HG03039 (cell line): Measurements from ENCODE around the gene TRIB2.

Experiments
- ATAC-seq: cut with Tn5 transposase; IDR thresholded peaks from one replicate; pipeline ENCODE4 v1.9.1; 2021; ENCODE audit warnings: mild to moderate bottlenecking, moderate library complexity; ENCODE audit not compliant: unreplicated experiment

Gene TRIB2

GRCh38 chr2:12697617-12698016, 19.1 kb upstream of the TRIB2 start:
- no peak for ATAC-seq

GRCh38 chr2:12700989-12701388, 15.7 kb upstream of the TRIB2 start:
- ATAC-seq: no peak

GRCh38 chr2:12701786-12702167, 15.0 kb upstream of the TRIB2 start:
- ATAC-seq: no peak

GRCh38 chr2:12702168-12703121, 14.3 kb upstream of the TRIB2 start:
- no peak for ATAC-seq

- no peak for ATAC-seq
Observed at GRCh38 chr2:12704378-12704777, 12.4 kb upstream of the TRIB2 start.

- no peak for ATAC-seq
Observed at GRCh38 chr2:12705230-12705629, 11.5 kb upstream of the TRIB2 start.

GRCh38 chr2:12705742-12706141, 11.0 kb upstream of the TRIB2 start:
- no peak for ATAC-seq

- no peak for ATAC-seq
Observed at GRCh38 chr2:12708508-12709206, 8.1 kb upstream of the TRIB2 start.

GRCh38 chr2:12709207-12709522, 7.6 kb upstream of the TRIB2 start:
- no peak for ATAC-seq

GRCh38 chr2:12710301-12710700, 6.4 kb upstream of the TRIB2 start:
- no peak for ATAC-seq

- no peak for ATAC-seq
Observed at GRCh38 chr2:12711339-12711738, 5.4 kb upstream of the TRIB2 start.

- ATAC-seq: no peak
Observed at GRCh38 chr2:12712881-12713280, 3.9 kb upstream of the TRIB2 start.

- no peak for ATAC-seq
Observed at GRCh38 chr2:12714391-12715221, 2.1 kb upstream of the TRIB2 start.

GRCh38 chr2:12715258-12716031, 1.3 kb upstream of the TRIB2 start:
- no peak for ATAC-seq

- ATAC-seq: no peak
Observed at GRCh38 chr2:12716032-12716281, 779 bp upstream of the TRIB2 start.

- no peak for ATAC-seq
Observed at GRCh38 chr2:12717191-12718014, 667 bp downstream of the TRIB2 start.

GRCh38 chr2:12718015-12718671, 1.4 kb downstream of the TRIB2 start:
- ATAC-seq: no peak

- ATAC-seq: no peak
Observed at GRCh38 chr2:12718711-12719399, 2.1 kb downstream of the TRIB2 start.
